GM23338 (cell line): Measurements from ENCODE around the gene FERMT3. TPM values are rescaled to one million over a fixed set of nuclear protein-coding genes. Genes with fewer than 3 reads are reported as not detected.

Experiments used
- ATAC-seq: fragments of 200-7000 bp; cut with Tn5 transposase; 3 replicates; pipeline ENCODE4 v1.9.1; 2020
- DNase-seq: peaks from one replicate; pipeline ENCODE4 v3.0.0-alpha.2; 2015; ENCODE audit warnings: low spot score
- H2AFZ ChIP-seq: fragments of 200-600 bp; sonication (generic); 2 replicates; pipeline ENCODE4 v1.8.0; 2016; ENCODE audit warnings: antibody characterized with exemption, mild to moderate bottlenecking, moderate library complexity
- H3F3A ChIP-seq: fragments of 200-600 bp; sonication (generic); replicated peaks from 2 replicates; pipeline ENCODE4 v1.8.0; 2017; ENCODE audit warnings: antibody characterized with exemption, mixed run types, low read depth
- H3K27ac ChIP-seq: fragments of 200-600 bp; sonication (generic); 2 replicates; pipeline ENCODE4 v1.6.1; 2016; ENCODE audit warnings: low read depth
- H3K27me3 ChIP-seq: fragments of 200-600 bp; sonication (generic); 2 replicates; pipeline ENCODE4 v1.8.0; 2016; ENCODE audit warnings: mild to moderate bottlenecking, mixed run types, moderate library complexity; ENCODE audit not compliant: insufficient read depth
- H3K36me3 ChIP-seq: fragments of 200-600 bp; sonication (generic); 2 replicates; pipeline ENCODE4 v1.8.0; 2016; ENCODE audit warnings: mild to moderate bottlenecking; ENCODE audit not compliant: insufficient read depth
- H3K4me1 ChIP-seq: fragments of 200-600 bp; sonication (generic); 2 replicates; pipeline ENCODE4 v1.8.0; 2016; ENCODE audit warnings: mild to moderate bottlenecking, moderate library complexity; ENCODE audit not compliant: insufficient read depth
- H3K4me2 ChIP-seq: fragments of 200-600 bp; sonication (generic); 2 replicates; pipeline ENCODE4 v1.7.1; 2017; ENCODE audit warnings: mixed run types
- H3K4me3 ChIP-seq: fragments of 200-600 bp; sonication (generic); 2 replicates; pipeline ENCODE4 v1.6.1; 2016; ENCODE audit warnings: mixed run types
- H3K79me2 ChIP-seq: fragments of 200-600 bp; sonication (generic); replicated peaks from 2 replicates; pipeline ENCODE4 v1.8.0; 2017; ENCODE audit warnings: mild to moderate bottlenecking; ENCODE audit not compliant: insufficient read depth
- H3K9me2 ChIP-seq: fragments of 200-600 bp; sonication (generic); 2 replicates; pipeline ENCODE4 v1.8.0; 2017; ENCODE audit not compliant: insufficient read depth
- H4K20me1 ChIP-seq: fragments of 200-600 bp; sonication (generic); replicated peaks from 2 replicates; pipeline ENCODE4 v1.8.0; 2017; ENCODE audit warnings: mild to moderate bottlenecking; ENCODE audit not compliant: insufficient read depth
- H3K27ac Mint-ChIP-seq: 2 replicates; pipeline ENCODE4 v1.8.0; 2020; ENCODE audit warnings: inconsistent platforms, mild to moderate bottlenecking, moderate library complexity, mixed read lengths
- H3K27me3 Mint-ChIP-seq: 3 replicates; pipeline ENCODE4 v1.8.0; 2022; ENCODE audit warnings: low read depth, mild to moderate bottlenecking, moderate library complexity, mixed read lengths, inconsistent platforms; ENCODE audit not compliant: insufficient read depth, poor library complexity
- H3K36me3 Mint-ChIP-seq: 3 replicates; pipeline ENCODE4 v1.8.0; 2021; ENCODE audit warnings: low read depth, mild to moderate bottlenecking, inconsistent platforms, moderate library complexity, mixed read lengths
- H3K4me1 Mint-ChIP-seq: 3 replicates; pipeline ENCODE4 v1.8.0; 2020; ENCODE audit warnings: mild to moderate bottlenecking, inconsistent platforms, mixed read lengths
- H3K4me3 Mint-ChIP-seq: 3 replicates; pipeline ENCODE4 v1.8.0; 2021; ENCODE audit warnings: moderate library complexity, mild to moderate bottlenecking, inconsistent platforms, mixed read lengths
- H3K9me3 Mint-ChIP-seq: 3 replicates; pipeline ENCODE4 v1.8.0; 2020; ENCODE audit warnings: moderate library complexity, mild to moderate bottlenecking, inconsistent platforms, mixed read lengths
- CREB1 ChIP-seq: fragments of 250-450 bp; sonication (Bioruptor Pico); IDR thresholded peaks from 2 replicates; pipeline ENCODE4 v1.5.0; 2020; ENCODE audit warnings: low read depth, mild to moderate bottlenecking, moderate library complexity
- ETS1 ChIP-seq: IDR thresholded peaks from 2 replicates; pipeline ENCODE4 v1.6.1; 2016; ENCODE audit warnings: antibody characterized with exemption
- EZH2 ChIP-seq: fragments of 200-600 bp; sonication (generic); IDR thresholded peaks from one replicate; pipeline ENCODE4 v1.8.0; 2017; ENCODE audit warnings: antibody characterized with exemption, mild to moderate bottlenecking, low read depth; ENCODE audit not compliant: unreplicated experiment
- NANOG ChIP-seq: IDR thresholded peaks from 2 replicates; pipeline ENCODE4 v1.6.1; 2016; ENCODE audit warnings: antibody characterized with exemption, borderline replicate concordance
- POLR2AphosphoS5 ChIP-seq: IDR thresholded peaks from 2 replicates; pipeline ENCODE4 v1.6.1; 2016; ENCODE audit warnings: antibody characterized with exemption, low read depth
- REST ChIP-seq: IDR thresholded peaks from one replicate; pipeline ENCODE4 v1.6.1; 2018; ENCODE audit warnings: antibody characterized with exemption; ENCODE audit not compliant: unreplicated experiment
- STAT1 ChIP-seq: IDR thresholded peaks from one replicate; pipeline ENCODE4 v1.6.1; 2016; ENCODE audit warnings: antibody characterized with exemption; ENCODE audit not compliant: unreplicated experiment
- ZNF331 ChIP-seq: fragments of 250-450 bp; sonication (Bioruptor Pico); IDR thresholded peaks from 2 replicates; pipeline ENCODE4 v1.5.0; 2020; ENCODE audit warnings: low read depth, mild to moderate bottlenecking, moderate library complexity
- polyA plus RNA-seq: library from polyadenylated mRNA; unstranded; fragments of >200 nt; fragmentation: Nextera tagmentation; extraction: Ambion mirVana; gene quantifications from 2 replicates; pipeline ENCODE4 v1.2.1, GENCODE V29; 2016
- total RNA-seq: library from RNA; depleted of rRNA; stranded (reverse); fragments of >200 nt; shearing (Covaris generic); gene quantifications from 2 replicates; pipeline ENCODE4 v1.2.3, GENCODE V29; 2014
- TF ChIP-seq, protein P1 (sequence below): fragments of 250-450 bp; sonication (Bioruptor Pico); IDR thresholded peaks from 2 replicates; pipeline ENCODE4 v1.5.0; 2020; ENCODE audit warnings: mild to moderate bottlenecking, moderate library complexity
- TF ChIP-seq, protein P2 (sequence below), 2 experiments: fragments of 200-600 bp in 1 of 2; sonication (generic) in 1 of 2; conservative IDR thresholded peaks; 2 replicates each; pipeline versions ENCODE4 v1.5.1 to v1.6.1; 2016 to 2017; ENCODE audit warnings: antibody characterized with exemption in 2 of 2, low read depth in 2 of 2, mild to moderate bottlenecking in 2 of 2, moderate library complexity in 1 of 2

FERMT3 gene
- total and polyA plus RNA-seq, 2 experiments from 2014 or later = 1.5 to 1.6 TPM

- H3K27ac ChIP-seq = no peak overlapping the region
- peaks cover 7% of the 10 kb centered on the region; the same call in 2 of the 3 replicates for H3K4me1 Mint-ChIP-seq
- H3K27me3 Mint-ChIP-seq = peaks cover 11% of the 10 kb centered on the region
- no peak overlapping the region for H3K4me3 Mint-ChIP-seq
- H3K36me3 Mint-ChIP-seq = peaks cover 64% of the 10 kb centered on the region
- ATAC-seq = no peak
- DNase-seq = no peak
- no peaks in the 10 kb centered on the region for H3K4me1 ChIP-seq
- no peaks in the 10 kb centered on the region for H3K79me2 ChIP-seq
- H3K9me3 Mint-ChIP-seq = no peaks in the 10 kb centered on the region
- H4K20me1 ChIP-seq = 0 out of 2 replicates have a peak, but pooled peaks cover 4% of the 10 kb centered on the region
- H3K4me3 ChIP-seq = no peak overlapping the region
- H2AFZ ChIP-seq = no peak overlapping the region
- no peaks in the 10 kb centered on the region for H3K9me2 ChIP-seq
- 0 out of 2 replicates have a peak, but pooled peaks cover 4% of the 10 kb centered on the region for H3F3A ChIP-seq
- no peaks in the 10 kb centered on the region for H3K27me3 ChIP-seq
- no peak overlapping the region for H3K4me2 ChIP-seq
- no peak overlapping the region for H3K27ac Mint-ChIP-seq
- peaks cover 11% of the 10 kb centered on the region for H3K36me3 ChIP-seq
- TF ChIP-seq REST (no peak), STAT1 (no peak), POLR2AphosphoS5 (no peak), ETS1 (no peak), NANOG (no peak), EZH2 (no peak), CREB1 (CRISPR knock-in tag) (no peak), ZNF331 (CRISPR knock-in tag) (no peak)
- TF ChIP-seq, protein P1, sequence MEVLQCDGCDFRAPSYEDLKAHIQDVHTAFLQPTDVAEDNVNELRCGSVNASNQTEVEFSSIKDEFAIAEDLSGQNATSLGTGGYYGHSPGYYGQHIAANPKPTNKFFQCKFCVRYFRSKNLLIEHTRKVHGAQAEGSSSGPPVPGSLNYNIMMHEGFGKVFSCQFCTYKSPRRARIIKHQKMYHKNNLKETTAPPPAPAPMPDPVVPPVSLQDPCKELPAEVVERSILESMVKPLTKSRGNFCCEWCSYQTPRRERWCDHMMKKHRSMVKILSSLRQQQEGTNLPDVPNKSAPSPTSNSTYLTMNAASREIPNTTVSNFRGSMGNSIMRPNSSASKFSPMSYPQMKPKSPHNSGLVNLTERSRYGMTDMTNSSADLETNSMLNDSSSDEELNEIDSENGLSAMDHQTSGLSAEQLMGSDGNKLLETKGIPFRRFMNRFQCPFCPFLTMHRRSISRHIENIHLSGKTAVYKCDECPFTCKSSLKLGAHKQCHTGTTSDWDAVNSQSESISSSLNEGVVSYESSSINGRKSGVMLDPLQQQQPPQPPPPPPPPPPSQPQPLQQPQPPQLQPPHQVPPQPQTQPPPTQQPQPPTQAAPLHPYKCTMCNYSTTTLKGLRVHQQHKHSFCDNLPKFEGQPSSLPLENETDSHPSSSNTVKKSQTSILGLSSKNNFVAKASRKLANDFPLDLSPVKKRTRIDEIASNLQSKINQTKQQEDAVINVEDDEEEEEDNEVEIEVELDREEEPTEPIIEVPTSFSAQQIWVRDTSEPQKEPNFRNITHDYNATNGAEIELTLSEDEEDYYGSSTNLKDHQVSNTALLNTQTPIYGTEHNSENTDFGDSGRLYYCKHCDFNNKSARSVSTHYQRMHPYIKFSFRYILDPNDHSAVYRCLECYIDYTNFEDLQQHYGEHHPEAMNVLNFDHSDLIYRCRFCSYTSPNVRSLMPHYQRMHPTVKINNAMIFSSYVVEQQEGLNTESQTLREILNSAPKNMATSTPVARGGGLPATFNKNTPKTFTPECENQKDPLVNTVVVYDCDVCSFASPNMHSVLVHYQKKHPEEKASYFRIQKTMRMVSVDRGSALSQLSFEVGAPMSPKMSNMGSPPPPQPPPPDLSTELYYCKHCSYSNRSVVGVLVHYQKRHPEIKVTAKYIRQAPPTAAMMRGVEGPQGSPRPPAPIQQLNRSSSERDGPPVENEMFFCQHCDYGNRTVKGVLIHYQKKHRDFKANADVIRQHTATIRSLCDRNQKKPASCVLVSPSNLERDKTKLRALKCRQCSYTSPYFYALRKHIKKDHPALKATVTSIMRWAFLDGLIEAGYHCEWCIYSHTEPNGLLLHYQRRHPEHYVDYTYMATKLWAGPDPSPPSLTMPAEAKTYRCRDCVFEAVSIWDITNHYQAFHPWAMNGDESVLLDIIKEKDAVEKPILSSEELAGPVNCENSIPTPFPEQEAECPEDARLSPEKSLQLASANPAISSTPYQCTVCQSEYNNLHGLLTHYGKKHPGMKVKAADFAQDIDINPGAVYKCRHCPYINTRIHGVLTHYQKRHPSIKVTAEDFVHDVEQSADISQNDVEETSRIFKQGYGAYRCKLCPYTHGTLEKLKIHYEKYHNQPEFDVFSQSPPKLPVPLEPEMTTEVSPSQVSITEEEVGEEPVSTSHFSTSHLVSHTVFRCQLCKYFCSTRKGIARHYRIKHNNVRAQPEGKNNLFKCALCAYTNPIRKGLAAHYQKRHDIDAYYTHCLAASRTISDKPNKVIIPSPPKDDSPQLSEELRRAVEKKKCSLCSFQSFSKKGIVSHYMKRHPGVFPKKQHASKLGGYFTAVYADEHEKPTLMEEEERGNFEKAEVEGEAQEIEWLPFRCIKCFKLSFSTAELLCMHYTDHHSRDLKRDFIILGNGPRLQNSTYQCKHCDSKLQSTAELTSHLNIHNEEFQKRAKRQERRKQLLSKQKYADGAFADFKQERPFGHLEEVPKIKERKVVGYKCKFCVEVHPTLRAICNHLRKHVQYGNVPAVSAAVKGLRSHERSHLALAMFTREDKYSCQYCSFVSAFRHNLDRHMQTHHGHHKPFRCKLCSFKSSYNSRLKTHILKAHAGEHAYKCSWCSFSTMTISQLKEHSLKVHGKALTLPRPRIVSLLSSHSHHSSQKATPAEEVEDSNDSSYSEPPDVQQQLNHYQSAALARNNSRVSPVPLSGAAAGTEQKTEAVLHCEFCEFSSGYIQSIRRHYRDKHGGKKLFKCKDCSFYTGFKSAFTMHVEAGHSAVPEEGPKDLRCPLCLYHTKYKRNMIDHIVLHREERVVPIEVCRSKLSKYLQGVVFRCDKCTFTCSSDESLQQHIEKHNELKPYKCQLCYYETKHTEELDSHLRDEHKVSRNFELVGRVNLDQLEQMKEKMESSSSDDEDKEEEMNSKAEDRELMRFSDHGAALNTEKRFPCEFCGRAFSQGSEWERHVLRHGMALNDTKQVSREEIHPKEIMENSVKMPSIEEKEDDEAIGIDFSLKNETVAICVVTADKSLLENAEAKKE (CRISPR knock-in tag) = no peak
- TF ChIP-seq, protein P2, sequence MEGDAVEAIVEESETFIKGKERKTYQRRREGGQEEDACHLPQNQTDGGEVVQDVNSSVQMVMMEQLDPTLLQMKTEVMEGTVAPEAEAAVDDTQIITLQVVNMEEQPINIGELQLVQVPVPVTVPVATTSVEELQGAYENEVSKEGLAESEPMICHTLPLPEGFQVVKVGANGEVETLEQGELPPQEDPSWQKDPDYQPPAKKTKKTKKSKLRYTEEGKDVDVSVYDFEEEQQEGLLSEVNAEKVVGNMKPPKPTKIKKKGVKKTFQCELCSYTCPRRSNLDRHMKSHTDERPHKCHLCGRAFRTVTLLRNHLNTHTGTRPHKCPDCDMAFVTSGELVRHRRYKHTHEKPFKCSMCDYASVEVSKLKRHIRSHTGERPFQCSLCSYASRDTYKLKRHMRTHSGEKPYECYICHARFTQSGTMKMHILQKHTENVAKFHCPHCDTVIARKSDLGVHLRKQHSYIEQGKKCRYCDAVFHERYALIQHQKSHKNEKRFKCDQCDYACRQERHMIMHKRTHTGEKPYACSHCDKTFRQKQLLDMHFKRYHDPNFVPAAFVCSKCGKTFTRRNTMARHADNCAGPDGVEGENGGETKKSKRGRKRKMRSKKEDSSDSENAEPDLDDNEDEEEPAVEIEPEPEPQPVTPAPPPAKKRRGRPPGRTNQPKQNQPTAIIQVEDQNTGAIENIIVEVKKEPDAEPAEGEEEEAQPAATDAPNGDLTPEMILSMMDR (conservative IDR thresholded peaks at IDR 0.05; ENCODE audit: low read depth in 2 of 2) = no peak
These were observed 53.7 kb downstream of the FERMT3 start for GRCh38 chr11:64260147-64260708.
